HUES64 (cell line): ENCODE measurements around the gene FAM184A.

Experiments used
- H3K27ac ChIP-seq: 2 replicates; pipeline ENCODE4 v1.7.0; 2013; ENCODE audit warnings: low read depth, low read length, inconsistent platforms
- H3K27me3 ChIP-seq: 2 replicates; pipeline ENCODE4 v1.6.1; 2013; ENCODE audit warnings: mild to moderate bottlenecking, low read length; ENCODE audit not compliant: insufficient read depth
- H3K36me3 ChIP-seq: 2 replicates; pipeline ENCODE4 v1.6.1; 2013; ENCODE audit warnings: mild to moderate bottlenecking, low read length; ENCODE audit not compliant: insufficient read depth
- H3K4me1 ChIP-seq: 2 replicates; pipeline ENCODE4 v1.6.1; 2013; ENCODE audit warnings: mild to moderate bottlenecking, low read length, moderate library complexity; ENCODE audit not compliant: insufficient read depth
- H3K4me3 ChIP-seq: 2 replicates; pipeline ENCODE4 v1.5.1; 2013; ENCODE audit warnings: mild to moderate bottlenecking, low read length, moderate library complexity
- H3K9ac ChIP-seq: 2 replicates; pipeline ENCODE4 v1.6.1; 2013; ENCODE audit warnings: mild to moderate bottlenecking, low read depth, low read length
- H3K9me3 ChIP-seq: 2 replicates; pipeline ENCODE4 v1.6.1; 2013; ENCODE audit warnings: low read depth, low read length; ENCODE audit not compliant: insufficient read depth
- WGBS: fragments of 150-250, 120-280 bp; methylation state at CpG from one replicate; pipeline ENCODE4 v1.1.7; 2013; ENCODE audit warnings: missing lambda C conversion rate; 5-methylcytosine and 5-hydroxymethylcytosine counted together

The FAM184A gene

GRCh38 chr6:119052292-119052889 is 26.1 kb downstream of the FAM184A start:
- H3K4me3 ChIP-seq: no peak overlapping the region
- WGBS: 87% methylated on average over 2 of the region's 2 CpGs
- H3K27me3 ChIP-seq: no peaks in the 10 kb centered on the region
- H3K27ac ChIP-seq: no peak overlapping the region
- H3K36me3 ChIP-seq: no peaks in the 10 kb centered on the region
- no peak overlapping the region for H3K9ac ChIP-seq
- H3K4me1 ChIP-seq: peaks cover 24% of the 10 kb centered on the region
- peaks cover 8% of the 10 kb centered on the region for H3K9me3 ChIP-seq

GRCh38 chr6:119044255-119044654 is 34.2 kb downstream of the FAM184A start:
- Histone ChIP-seq H3K27me3 (no peaks in the 10 kb centered on the region), H3K4me3 (no peak overlapping the region), H3K27ac (no peak overlapping the region), H3K9me3 (no peaks in the 10 kb centered on the region), H3K9ac (no peak overlapping the region), H3K36me3 (no peaks in the 10 kb centered on the region), H3K4me1 (peaks cover 15% of the 10 kb centered on the region)
- 83% methylated on average over 5 of the region's 5 CpGs for WGBS

GRCh38 chr6:119043783-119044182 is 34.7 kb downstream of the FAM184A start:
- H3K36me3 ChIP-seq: no peaks in the 10 kb centered on the region
- H3K4me3 ChIP-seq: no peak overlapping the region
- H3K9ac ChIP-seq: no peak overlapping the region
- no peak overlapping the region for H3K27ac ChIP-seq
- no peaks in the 10 kb centered on the region for H3K9me3 ChIP-seq
- H3K27me3 ChIP-seq: no peaks in the 10 kb centered on the region
- peaks cover 15% of the 10 kb centered on the region for H3K4me1 ChIP-seq

GRCh38 chr6:119043265-119043664 is 35.2 kb downstream of the FAM184A start:
- Histone ChIP-seq H3K9ac (no peak overlapping the region), H3K27ac (no peak overlapping the region), H3K4me1 (peaks cover 15% of the 10 kb centered on the region), H3K4me3 (no peak overlapping the region), H3K9me3 (no peaks in the 10 kb centered on the region), H3K27me3 (no peaks in the 10 kb centered on the region), H3K36me3 (no peaks in the 10 kb centered on the region)
- WGBS: 86% methylated on average over 1 of the region's 1 CpG

- Histone ChIP-seq H3K9ac (no peak overlapping the region), H3K4me1 (peaks cover 34% of the 10 kb centered on the region), H3K27ac (no peak overlapping the region), H3K4me3 (no peak overlapping the region), H3K27me3 (no peaks in the 10 kb centered on the region), H3K9me3 (no peaks in the 10 kb centered on the region), H3K36me3 (no peaks in the 10 kb centered on the region)
- 78% methylated on average over 6 of the region's 6 CpGs for WGBS
These were observed 37.8 kb downstream of the FAM184A start for GRCh38 chr6:119040636-119041035.

- Histone ChIP-seq H3K9me3 (no peaks in the 10 kb centered on the region), H3K9ac (no peak overlapping the region), H3K36me3 (no peaks in the 10 kb centered on the region), H3K27me3 (no peaks in the 10 kb centered on the region), H3K27ac (no peak overlapping the region), H3K4me1 (peaks cover 38% of the 10 kb centered on the region), H3K4me3 (no peak overlapping the region)
- WGBS: 89% methylated on average over 8 of the region's 8 CpGs
These were observed 38.2 kb downstream of the FAM184A start for GRCh38 chr6:119040229-119040628.

GRCh38 chr6:119037941-119038623 is 40.4 kb downstream of the FAM184A start:
- H3K4me1 ChIP-seq: peaks cover 40% of the 10 kb centered on the region
- no peaks in the 10 kb centered on the region for H3K36me3 ChIP-seq
- 68% methylated on average over 4 of the region's 4 CpGs for WGBS
- H3K9ac ChIP-seq: 0 out of 2 replicates have a peak overlapping the region, but pooled peaks have one; percentile 22
- no peaks in the 10 kb centered on the region for H3K9me3 ChIP-seq
- H3K27me3 ChIP-seq: no peaks in the 10 kb centered on the region
- peak overlapping the region; percentile 49; the same call in 1 of the 2 replicates for H3K27ac ChIP-seq
- H3K4me3 ChIP-seq: no peak overlapping the region

- H3K36me3 ChIP-seq: no peaks in the 10 kb centered on the region
- H3K27ac ChIP-seq: no peak overlapping the region; the same call in 1 of the 2 replicates
- H3K9ac ChIP-seq: no peak overlapping the region
- H3K4me3 ChIP-seq: no peak overlapping the region
- no peaks in the 10 kb centered on the region for H3K27me3 ChIP-seq
- peaks cover 41% of the 10 kb centered on the region for H3K4me1 ChIP-seq
- no peaks in the 10 kb centered on the region for H3K9me3 ChIP-seq
These were observed 41.2 kb downstream of the FAM184A start for GRCh38 chr6:119037264-119037663.

GRCh38 chr6:119036081-119036480 is 42.4 kb downstream of the FAM184A start:
- 76% methylated on average over 5 of the region's 5 CpGs for WGBS
- H3K4me3 ChIP-seq: no peak overlapping the region
- no peak overlapping the region for H3K27ac ChIP-seq
- H3K9ac ChIP-seq: no peak overlapping the region
- no peaks in the 10 kb centered on the region for H3K9me3 ChIP-seq
- no peaks in the 10 kb centered on the region for H3K27me3 ChIP-seq
- H3K4me1 ChIP-seq: peaks cover 41% of the 10 kb centered on the region
- no peaks in the 10 kb centered on the region for H3K36me3 ChIP-seq

- no peaks in the 10 kb centered on the region for H3K27me3 ChIP-seq
- H3K4me3 ChIP-seq: peak overlapping the region; percentile 22
- peak overlapping the region; percentile 80 for H3K27ac ChIP-seq
- H3K36me3 ChIP-seq: no peaks in the 10 kb centered on the region
- 0 out of 2 replicates have a peak overlapping the region, but pooled peaks have one; percentile 1 for H3K9ac ChIP-seq
- WGBS: 45% methylated on average over 6 of the region's 6 CpGs
- peaks cover 38% of the 10 kb centered on the region for H3K4me1 ChIP-seq
- H3K9me3 ChIP-seq: no peaks in the 10 kb centered on the region
These were observed 43.0 kb downstream of the FAM184A start for GRCh38 chr6:119035459-119035858.

- peaks cover 38% of the 10 kb centered on the region for H3K4me1 ChIP-seq
- peak overlapping the region; percentile 22 for H3K4me3 ChIP-seq
- no peaks in the 10 kb centered on the region for H3K9me3 ChIP-seq
- peak overlapping the region; percentile 17; the same call in 1 of the 2 replicates for H3K9ac ChIP-seq
- no peaks in the 10 kb centered on the region for H3K36me3 ChIP-seq
- peak overlapping the region; percentile 80 for H3K27ac ChIP-seq
- WGBS: 63% methylated on average over 5 of the region's 6 CpGs
- H3K27me3 ChIP-seq: no peaks in the 10 kb centered on the region
These were observed 43.5 kb downstream of the FAM184A start for GRCh38 chr6:119034827-119035458.
